ENCODE results near the gene NDUFB1. TPM values are rescaled to one million over a fixed set of nuclear protein-coding genes. Genes with fewer than 3 reads are reported as not detected.

The NDUFB1 gene
- total RNA-seq, 1 donor = 45.2 TPM

- no peak for DNase-seq (ENCODE audit: low read depth in 2 of 3, low spot score in 2 of 3)
These were observed 18.0 kb downstream of the NDUFB1 start for GRCh38 chr14:92103363-92103989.

- no peak for DNase-seq (ENCODE audit: low read depth in 2 of 3, low spot score in 2 of 3)
These were observed 21.7 kb downstream of the NDUFB1 start for GRCh38 chr14:92099802-92100201.

GRCh38 chr14:92093320-92093719 is 28.2 kb downstream of the NDUFB1 start:
- peak in 1 of 3 donors; percentile 33 for DNase-seq (ENCODE audit: low read depth in 2 of 3, low spot score in 2 of 3)

GRCh38 chr14:92088494-92088893 is 33.0 kb downstream of the NDUFB1 start:
- DNase-seq (ENCODE audit: low read depth in 2 of 3, low spot score in 2 of 3) = no peak

DNA sequence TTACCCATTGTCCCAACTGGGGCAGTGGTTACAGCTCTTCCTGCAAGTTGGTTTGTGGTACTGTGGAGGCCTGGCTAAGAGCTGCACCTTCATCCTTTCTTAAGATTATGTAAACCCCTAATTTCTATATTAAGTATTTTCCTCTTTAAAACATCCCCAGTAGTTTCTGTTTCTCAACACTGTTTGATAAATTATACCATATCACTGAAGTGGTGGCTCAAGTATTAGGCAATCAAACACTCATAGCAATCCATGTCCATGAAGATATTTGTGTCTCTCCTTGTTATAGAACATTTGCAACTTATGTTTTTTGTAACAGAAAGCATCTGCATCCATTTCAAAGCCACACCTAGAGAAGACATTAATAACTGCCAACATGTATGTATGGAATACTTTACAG is 47.0 kb downstream of the NDUFB1 start:
- no peak for DNase-seq (ENCODE audit: low read depth in 2 of 3, low spot score in 2 of 3)

Other genes starting within 250 kb of the NDUFB1 start
- gene FBLN5, start 174.0 kb downstream of the NDUFB1 start, total RNA-seq = 1.9 TPM
- gene TRIP11, start 81.6 kb downstream of the NDUFB1 start, total RNA-seq = 16.2 TPM
- 17.2 TPM for gene ATXN3, start 15.1 kb downstream of the NDUFB1 start, total RNA-seq
- gene CPSF2, start 263 bp upstream of the NDUFB1 start, total RNA-seq = 9.7 TPM
- gene SLC24A4, start 201.5 kb upstream of the NDUFB1 start, total RNA-seq = 0.54 TPM

Measured in hematopoietic multipotent progenitor cell (in vitro differentiated cells).